Trophoblast cell (in vitro differentiated cells and primary cell): ENCODE data around the gene INTS6L.
A peak's percentile ranks its signal among the peaks of the same experiment; 100 is the strongest.
"Not testable (repeated sequence)": the region's sequence is repeated elsewhere in the genome, so short reads cannot be mapped to it uniquely, and the experiment has no call there.

ENCODE experiments used
- DNase-seq, 2 donors: peaks; one replicate each; pipeline ENCODE4 v3.0.0-alpha.2; 2016
- H2AFZ ChIP-seq: 2 replicates; pipeline ENCODE4 v1.6.1; 2013; ENCODE audit warnings: low read length, moderate library complexity, mild to moderate bottlenecking; ENCODE audit not compliant: insufficient read depth, poor library complexity
- H2AK5ac ChIP-seq: 2 replicates; pipeline ENCODE4 v1.6.1; 2013; ENCODE audit warnings: mild to moderate bottlenecking, low read length
- H2BK120ac ChIP-seq: 2 replicates; pipeline ENCODE4 v1.6.1; 2013; ENCODE audit warnings: low read length, mild to moderate bottlenecking, moderate library complexity; ENCODE audit not compliant: insufficient read depth, poor library complexity
- H2BK12ac ChIP-seq: 2 replicates; pipeline ENCODE4 v1.6.1; 2013; ENCODE audit warnings: mild to moderate bottlenecking, low read length, moderate library complexity
- H2BK5ac ChIP-seq: 2 replicates; pipeline ENCODE4 v1.6.1; 2013; ENCODE audit warnings: low read length, low read depth, moderate library complexity, mild to moderate bottlenecking; ENCODE audit not compliant: poor library complexity
- H3K14ac ChIP-seq: 2 replicates; pipeline ENCODE4 v1.6.1; 2013; ENCODE audit warnings: mild to moderate bottlenecking, low read length
- H3K18ac ChIP-seq: 2 replicates; pipeline ENCODE4 v1.6.1; 2013; ENCODE audit warnings: mild to moderate bottlenecking, low read length
- H3K23ac ChIP-seq: 2 replicates; pipeline ENCODE4 v1.6.1; 2013; ENCODE audit warnings: low read length
- H3K27ac ChIP-seq: 2 replicates; pipeline ENCODE4 v1.5.1; 2013; ENCODE audit warnings: low read depth, mild to moderate bottlenecking, inconsistent platforms, low read length, moderate library complexity
- H3K27me3 ChIP-seq: 2 replicates; pipeline ENCODE4 v1.6.1; 2013; ENCODE audit warnings: inconsistent platforms, mild to moderate bottlenecking, low read length, moderate library complexity; ENCODE audit not compliant: insufficient read depth
- H3K36me3 ChIP-seq, 2 experiments: 1 replicate in 1 of 2; 2 replicates in 1 of 2; pipeline ENCODE4 v1.6.1; 2013; ENCODE audit warnings: low read length in 2 of 2, mild to moderate bottlenecking in 2 of 2, moderate library complexity in 1 of 2; ENCODE audit not compliant: insufficient read depth in 2 of 2, control insufficient read depth in 1 of 2
- H3K4ac ChIP-seq: 2 replicates; pipeline ENCODE4 v1.6.1; 2013; ENCODE audit warnings: low read depth, mild to moderate bottlenecking, low read length, moderate library complexity
- H3K4me1 ChIP-seq, 2 experiments: 1 replicate in 1 of 2; 2 replicates in 1 of 2; pipeline ENCODE4 v1.6.1; 2013; ENCODE audit warnings: low read length in 2 of 2, mild to moderate bottlenecking in 2 of 2, moderate library complexity in 1 of 2; ENCODE audit not compliant: insufficient read depth in 2 of 2, control insufficient read depth in 1 of 2
- H3K4me2 ChIP-seq: 2 replicates; pipeline ENCODE4 v1.6.1; 2013; ENCODE audit warnings: inconsistent platforms, mild to moderate bottlenecking, low read length, moderate library complexity
- H3K4me3 ChIP-seq: 2 replicates; pipeline ENCODE4 v1.5.1; 2013; ENCODE audit warnings: mild to moderate bottlenecking, low read depth, low read length, inconsistent platforms
- H3K79me1 ChIP-seq: one replicate; pipeline ENCODE4 v1.6.1; 2013; ENCODE audit warnings: low read length
- H3K79me2 ChIP-seq: 2 replicates; pipeline ENCODE4 v1.6.1; 2013; ENCODE audit warnings: low read length, mild to moderate bottlenecking; ENCODE audit not compliant: control insufficient read depth, insufficient read depth, poor library complexity
- H3K9ac ChIP-seq: 2 replicates; pipeline ENCODE4 v1.6.1; 2013; ENCODE audit warnings: mild to moderate bottlenecking, low read length
- H3K9me3 ChIP-seq: 2 replicates; pipeline ENCODE4 v1.6.1; 2013; ENCODE audit warnings: low read depth, mild to moderate bottlenecking, control low read depth, inconsistent platforms, low read length; ENCODE audit not compliant: insufficient read depth
- H4K12ac ChIP-seq: 2 replicates; pipeline ENCODE4 v1.6.1; 2013; ENCODE audit warnings: low read depth, mild to moderate bottlenecking, low read length, moderate library complexity
- H4K8ac ChIP-seq: 2 replicates; pipeline ENCODE4 v1.6.1; 2013; ENCODE audit warnings: low read depth, mild to moderate bottlenecking, low read length, moderate library complexity
- H4K91ac ChIP-seq: one replicate; pipeline ENCODE4 v1.6.1; 2013; ENCODE audit warnings: low read depth, mild to moderate bottlenecking, low read length, moderate library complexity
- WGBS: extraction: QIAGEN DNeasy Blood & Tissue Kit; methylation state at CpG from one replicate; pipeline ENCODE4 v1.1.7; 2013; ENCODE audit warnings: missing lambda C conversion rate; ENCODE audit not compliant: insufficient read length, insufficient coverage; ENCODE audit errors: extremely low coverage; 5-methylcytosine and 5-hydroxymethylcytosine counted together

Gene INTS6L

GRCh38 chrX:135594453-135594852 is 74.0 kb downstream of the INTS6L start:
- H3K36me3 ChIP-seq, H3K14ac ChIP-seq, H3K4me2 ChIP-seq, H3K9ac ChIP-seq, H2BK120ac ChIP-seq, H2BK5ac ChIP-seq, H3K18ac ChIP-seq, H3K23ac ChIP-seq, H4K12ac ChIP-seq, H3K4me1 ChIP-seq, H3K27me3 ChIP-seq, H4K91ac ChIP-seq, H4K8ac ChIP-seq, H3K9me3 ChIP-seq, H3K4me3 ChIP-seq, H3K27ac ChIP-seq, H2AFZ ChIP-seq, H2AK5ac ChIP-seq, H2BK12ac ChIP-seq, H3K79me2 ChIP-seq, H3K79me1 ChIP-seq, H3K4ac ChIP-seq, DNase-seq: not testable (repeated sequence)
- no CpG with 5 or more reads among the region's 1 CpG for WGBS

- Histone ChIP-seq H3K9me3 (no peaks in the 10 kb centered on the region), H4K8ac (no peak overlapping the region), H3K4ac (no peak overlapping the region), H3K79me2 (no peaks in the 10 kb centered on the region), H4K12ac (no peak overlapping the region), H3K27ac (no peak overlapping the region), H3K23ac (no peak overlapping the region), H2AFZ (no peak overlapping the region), H2BK12ac (no peak overlapping the region), H2AK5ac (no peak overlapping the region), H2BK5ac (no peak overlapping the region), H3K36me3 (no peaks in the 10 kb centered on the region), H3K18ac (no peak overlapping the region), H3K9ac (no peak overlapping the region), H3K27me3 (no peaks in the 10 kb centered on the region), H3K4me2 (no peak overlapping the region), H3K4me3 (no peak overlapping the region), H2BK120ac (no peak overlapping the region), H4K91ac (no peak overlapping the region), H3K4me1 (no peaks in the 10 kb centered on the region), H3K14ac (no peak overlapping the region), H3K79me1 (no peaks in the 10 kb centered on the region)
- no CpG with 5 or more reads among the region's 1 CpG for WGBS
- DNase-seq = no peak
These were observed 75.1 kb downstream of the INTS6L start for GRCh38 chrX:135595543-135595942.

GRCh38 chrX:135596495-135596894 is 76.0 kb downstream of the INTS6L start:
- Histone ChIP-seq H2BK120ac (no peak overlapping the region), H3K18ac (no peak overlapping the region), H2AK5ac (no peak overlapping the region), H3K4ac (no peak overlapping the region), H3K23ac (no peak overlapping the region), H4K8ac (no peak overlapping the region), H2AFZ (no peak overlapping the region), H2BK12ac (no peak overlapping the region), H3K79me1 (no peaks in the 10 kb centered on the region), H3K27me3 (no peaks in the 10 kb centered on the region), H2BK5ac (no peak overlapping the region), H3K4me3 (no peak overlapping the region), H3K79me2 (no peaks in the 10 kb centered on the region), H4K91ac (no peak overlapping the region), H3K14ac (no peak overlapping the region), H3K9me3 (no peaks in the 10 kb centered on the region), H3K4me2 (no peak overlapping the region), H3K36me3 (no peaks in the 10 kb centered on the region), H4K12ac (no peak overlapping the region), H3K27ac (no peak overlapping the region), H3K4me1 (no peaks in the 10 kb centered on the region), H3K9ac (no peak overlapping the region)
- peak; percentile 13 to 38 for DNase-seq
- no CpG with 5 or more reads among the region's 18 CpGs for WGBS

GRCh38 chrX:135605906-135606305 is 85.4 kb downstream of the INTS6L start:
- H3K79me1 ChIP-seq = no peaks in the 10 kb centered on the region
- H3K27me3 ChIP-seq = no peaks in the 10 kb centered on the region
- no peak overlapping the region for H2AK5ac ChIP-seq
- H3K9ac ChIP-seq = no peak overlapping the region
- no peak overlapping the region for H4K12ac ChIP-seq
- H2BK5ac ChIP-seq = no peak overlapping the region
- H3K4me1 ChIP-seq = no peaks in the 10 kb centered on the region
- H3K36me3 ChIP-seq = no peaks in the 10 kb centered on the region
- H2BK120ac ChIP-seq = no peak overlapping the region
- no peak overlapping the region for H4K91ac ChIP-seq
- no peak overlapping the region for H4K8ac ChIP-seq
- H3K14ac ChIP-seq = no peak overlapping the region
- H2BK12ac ChIP-seq = no peak overlapping the region
- H2AFZ ChIP-seq = no peak overlapping the region
- peaks cover 3% of the 10 kb centered on the region for H3K9me3 ChIP-seq
- WGBS = no CpG with 5 or more reads among the region's 6 CpGs
- no peaks in the 10 kb centered on the region for H3K79me2 ChIP-seq
- no peak overlapping the region for H3K4me3 ChIP-seq
- H3K4me2 ChIP-seq = no peak overlapping the region
- H3K18ac ChIP-seq = no peak overlapping the region
- H3K23ac ChIP-seq = no peak overlapping the region
- DNase-seq = no peak
- H3K4ac ChIP-seq = no peak overlapping the region
- no peak overlapping the region for H3K27ac ChIP-seq
